HEK293 (cell line): ENCODE results near the gene SF3A1.

Experiments
- GLI2 ChIP-seq: fragments of 450-650 bp; formaldehyde crosslinking; IDR thresholded peaks from 2 replicates; pipeline ENCODE4; 2017; ENCODE audit warnings: missing biosample characterization, missing genetic modification characterization, low read depth, borderline replicate concordance
- GLIS1 ChIP-seq: fragments of 450-650 bp; formaldehyde crosslinking; IDR thresholded peaks from 2 replicates; pipeline ENCODE4 v1.5.1; 2016; ENCODE audit warnings: missing biosample characterization, missing genetic modification characterization
- OSR2 ChIP-seq: fragments of 450-650 bp; formaldehyde crosslinking; IDR thresholded peaks from 2 replicates; pipeline ENCODE4 v1.5.1; 2016; ENCODE audit warnings: missing biosample characterization, missing genetic modification characterization
- PRDM1 ChIP-seq: fragments of 450-650 bp; formaldehyde crosslinking; IDR thresholded peaks from 2 replicates; pipeline ENCODE4; 2016; ENCODE audit warnings: missing biosample characterization, missing genetic modification characterization
- PRDM10 ChIP-seq: fragments of 450-650 bp; formaldehyde crosslinking; IDR thresholded peaks from 2 replicates; pipeline ENCODE4 v1.5.1; 2016; ENCODE audit warnings: missing biosample characterization, missing genetic modification characterization
- SCRT2 ChIP-seq: fragments of 450-650 bp; formaldehyde crosslinking; IDR thresholded peaks from 2 replicates; pipeline ENCODE4 v1.5.1; 2016; ENCODE audit warnings: missing biosample characterization, missing genetic modification characterization
- YY1 ChIP-seq: fragments of 450-650 bp; formaldehyde crosslinking; IDR thresholded peaks from 2 replicates; pipeline ENCODE4 v1.5.1; 2018; ENCODE audit warnings: missing biosample characterization, missing genetic modification characterization
- ZBTB44 ChIP-seq: fragments of 450-650 bp; IDR thresholded peaks from 2 replicates; pipeline ENCODE4 v1.5.1; 2018; ENCODE audit warnings: missing biosample characterization, mild to moderate bottlenecking, missing genetic modification characterization
- ZFP69B ChIP-seq: fragments of 450-650 bp; formaldehyde crosslinking; IDR thresholded peaks from 2 replicates; pipeline ENCODE4 v1.5.1; 2016; ENCODE audit warnings: missing biosample characterization, missing genetic modification characterization
- ZIC2 ChIP-seq: fragments of 450-650 bp; formaldehyde crosslinking; IDR thresholded peaks from 2 replicates; pipeline ENCODE4 v1.5.1; 2016; ENCODE audit warnings: missing biosample characterization, missing genetic modification characterization
- ZNF16 ChIP-seq: fragments of 450-650 bp; formaldehyde crosslinking; IDR thresholded peaks from 2 replicates; pipeline ENCODE4 v1.5.1; 2016; ENCODE audit warnings: low read depth, missing biosample characterization, missing genetic modification characterization
- ZNF18 ChIP-seq: fragments of 450-650 bp; formaldehyde crosslinking; IDR thresholded peaks from 2 replicates; pipeline ENCODE4 v1.5.1; 2016; ENCODE audit warnings: missing biosample characterization, missing genetic modification characterization
- ZNF184 ChIP-seq: fragments of 450-650 bp; IDR thresholded peaks from 2 replicates; pipeline ENCODE4 v1.5.1; 2018; ENCODE audit warnings: missing biosample characterization, mild to moderate bottlenecking, missing genetic modification characterization
- ZNF280D ChIP-seq: fragments of 450-650 bp; formaldehyde crosslinking; IDR thresholded peaks from 2 replicates; pipeline ENCODE4 v1.5.1; 2016; ENCODE audit warnings: missing biosample characterization, missing genetic modification characterization
- ZNF292 ChIP-seq: fragments of 450-650 bp; formaldehyde crosslinking; IDR thresholded peaks from 2 replicates; pipeline ENCODE4 v1.5.1; 2016; ENCODE audit warnings: low read depth, missing biosample characterization, missing genetic modification characterization, borderline replicate concordance
- ZNF350 ChIP-seq: fragments of 450-650 bp; formaldehyde crosslinking; IDR thresholded peaks from 2 replicates; pipeline ENCODE4 v1.5.0; 2017; ENCODE audit warnings: missing biosample characterization, mild to moderate bottlenecking, missing genetic modification characterization
- ZNF366 ChIP-seq: fragments of 450-650 bp; formaldehyde crosslinking; conservative IDR thresholded peaks from 2 replicates; pipeline ENCODE4 v1.5.1; 2016; ENCODE audit warnings: missing biosample characterization, missing genetic modification characterization
- ZNF555 ChIP-seq: fragments of 450-650 bp; formaldehyde crosslinking; conservative IDR thresholded peaks from 2 replicates; pipeline ENCODE4 v1.5.1; 2017; ENCODE audit warnings: missing biosample characterization, mild to moderate bottlenecking, missing genetic modification characterization, inconsistent platforms
- ZNF558 ChIP-seq: fragments of 450-650 bp; formaldehyde crosslinking; IDR thresholded peaks from 2 replicates; pipeline ENCODE4 v1.5.1; 2016; ENCODE audit warnings: missing biosample characterization, missing genetic modification characterization
- ZNF701 ChIP-seq: fragments of 450-650 bp; formaldehyde crosslinking; IDR thresholded peaks from 2 replicates; pipeline ENCODE4 v1.5.1; 2016; ENCODE audit warnings: missing biosample characterization, missing genetic modification characterization
- ZNF785 ChIP-seq: fragments of 450-650 bp; formaldehyde crosslinking; IDR thresholded peaks from 2 replicates; pipeline ENCODE4 v1.5.1; 2016; ENCODE audit warnings: missing biosample characterization, missing genetic modification characterization
- ZSCAN18 ChIP-seq: fragments of 450-650 bp; formaldehyde crosslinking; IDR thresholded peaks from 2 replicates; pipeline ENCODE4 v1.5.1; 2016; ENCODE audit warnings: missing biosample characterization, missing genetic modification characterization
- ZSCAN5A ChIP-seq: fragments of 450-650 bp; formaldehyde crosslinking; IDR thresholded peaks from 2 replicates; pipeline ENCODE4 v1.5.1; 2016; ENCODE audit warnings: missing biosample characterization, missing genetic modification characterization

SF3A1 gene

GRCh38 chr22:30397656-30398635, 41.3 kb upstream of the SF3A1 start (continued):
- TF ChIP-seq ZNF184 (tag by site-specific recombination) = no peak
- TF ChIP-seq ZNF555 (tag by site-specific recombination) = no peak
- TF ChIP-seq ZBTB44 (tag by site-specific recombination) = no peak
- TF ChIP-seq GLIS1 (tag by site-specific recombination) = peak; percentile 35; the same call in 1 of the 2 replicates
- no peak for TF ChIP-seq ZNF16
- TF ChIP-seq PRDM10 (tag by site-specific recombination) = peak; percentile 76
- no peak for TF ChIP-seq YY1 (tag by site-specific recombination)
- no peak for TF ChIP-seq ZNF785 (tag by site-specific recombination)
- TF ChIP-seq ZNF701 = no peak
- TF ChIP-seq ZNF350 (tag by site-specific recombination) = no peak
- TF ChIP-seq ZNF280D (tag by site-specific recombination) = no peak
- no peak for TF ChIP-seq ZNF366 (tag by site-specific recombination)
- no peak for TF ChIP-seq GLI2 (tag by site-specific recombination)
- TF ChIP-seq PRDM1 (tag by site-specific recombination) = no peak
- no peak for TF ChIP-seq ZNF292 (tag by site-specific recombination)
- TF ChIP-seq ZNF558 (tag by site-specific recombination) = no peak
- no peak for TF ChIP-seq ZSCAN18 (tag by site-specific recombination)
- no peak for TF ChIP-seq ZNF18 (tag by site-specific recombination)
- no peak for TF ChIP-seq OSR2 (tag by site-specific recombination)
- no peak for TF ChIP-seq ZFP69B (tag by site-specific recombination)
- peak; percentile 29; the same call in 1 of the 2 replicates for TF ChIP-seq SCRT2
- TF ChIP-seq ZIC2 = no peak
- TF ChIP-seq ZSCAN5A (tag by site-specific recombination) = no peak
